ENCODE results near the gene CPLX3. TPM values are rescaled to one million over a fixed set of nuclear protein-coding genes. Genes with fewer than 3 reads are reported as not detected.
"Not testable (repeated sequence)": the region's sequence is repeated elsewhere in the genome, so short reads cannot be mapped to it uniquely, and the experiment has no call there.

Gene CPLX3, protein sequence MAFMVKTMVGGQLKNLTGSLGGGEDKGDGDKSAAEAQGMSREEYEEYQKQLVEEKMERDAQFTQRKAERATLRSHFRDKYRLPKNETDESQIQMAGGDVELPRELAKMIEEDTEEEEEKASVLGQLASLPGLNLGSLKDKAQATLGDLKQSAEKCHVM
- under 1 TPM in 2 of 5 donors, not detected in 3; 0.05 to 0.10 TPM for polyA plus RNA-seq (ENCODE audit: insufficient read depth in 1 of 5, insufficient read length in 5 of 5, low replicate concordance in 1 of 5)
- long read RNA-seq, donor 1: 0 reads
- long read RNA-seq, donor 2: 0 reads
- long read RNA-seq, donor 3: 0 reads
- long read RNA-seq, donor 4: 0 reads
- long read RNA-seq, donor 5: 0 reads
- long read RNA-seq, donor 6: 0 reads
- long read RNA-seq, donor 7: 0 reads
- long read RNA-seq, donor 8: 0 reads

DNA sequence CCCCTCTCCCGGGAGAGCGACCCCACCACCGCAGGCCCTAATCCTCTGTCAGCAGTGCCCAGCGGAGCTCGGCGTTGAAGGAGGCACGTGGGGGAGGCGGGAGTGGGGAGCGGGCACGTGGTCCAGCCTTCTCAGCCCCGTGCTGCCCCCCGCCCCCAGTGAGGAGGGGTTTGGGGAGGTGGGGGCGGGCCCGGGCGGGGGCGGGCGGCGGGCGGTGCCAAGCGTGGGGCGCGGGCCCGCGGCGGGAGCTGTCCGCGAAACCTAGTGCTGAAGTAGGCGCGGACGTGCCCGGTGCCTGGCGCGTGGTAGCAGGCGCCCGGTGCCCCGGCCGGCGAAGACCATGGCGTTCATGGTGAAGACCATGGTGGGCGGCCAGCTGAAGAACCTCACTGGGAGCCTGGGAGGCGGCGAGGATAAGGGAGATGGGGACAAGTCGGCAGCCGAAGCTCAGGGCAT is at the start of gene CPLX3:
Gene CPLX3 (plus strand): TSS at position 264 of the 456 bp plus-strand sequence. CDS start 77 bp downstream, at position 341.
- no peak for DNase-seq

DNA sequence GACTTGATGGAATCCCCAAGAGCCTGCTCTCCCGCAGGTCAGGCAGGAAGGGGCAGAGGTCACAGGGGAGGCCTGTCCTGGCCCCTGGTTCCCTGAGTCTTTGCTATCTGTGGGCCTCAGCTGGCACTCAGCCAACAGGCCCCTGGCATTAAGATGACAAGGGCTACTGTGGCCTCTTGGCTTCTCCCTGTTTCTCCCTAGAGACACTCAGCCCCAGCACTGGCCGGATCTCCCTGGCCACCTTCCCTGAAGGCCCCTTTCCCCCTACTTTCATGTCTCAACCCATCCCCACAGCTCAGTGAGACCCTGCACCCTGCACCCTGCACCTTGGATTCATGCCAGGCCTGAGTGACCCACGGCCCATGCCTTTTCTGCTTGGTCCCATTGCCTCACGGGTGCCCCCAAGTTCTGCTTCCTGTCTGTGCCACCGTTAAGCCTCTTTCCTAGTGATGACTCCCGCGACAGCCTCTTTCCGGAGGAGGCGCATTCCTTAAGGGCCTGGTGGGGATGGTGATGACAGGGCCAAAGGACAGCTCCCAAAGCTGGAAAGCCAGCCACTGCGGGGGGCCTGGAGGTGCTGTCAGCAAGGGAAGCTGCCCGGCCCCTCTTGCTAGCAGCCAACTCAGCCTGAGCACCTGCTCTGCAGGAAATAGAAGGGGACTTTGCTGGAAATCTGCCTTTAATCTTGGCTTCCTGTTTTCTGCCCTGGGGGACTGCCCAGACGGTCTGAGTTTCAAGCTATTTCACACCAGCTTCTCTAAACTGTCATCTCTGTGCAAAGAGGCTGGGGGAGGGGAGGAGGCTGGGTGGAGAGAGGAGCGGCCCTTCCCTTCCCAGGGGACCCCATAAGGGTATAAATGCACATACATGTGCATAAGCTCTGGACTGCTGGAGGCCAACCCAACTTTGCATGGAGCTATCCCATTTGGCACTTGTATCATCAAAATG is 49.3 kb upstream of the CPLX3 start:
- DNase-seq: no peak

DNA sequence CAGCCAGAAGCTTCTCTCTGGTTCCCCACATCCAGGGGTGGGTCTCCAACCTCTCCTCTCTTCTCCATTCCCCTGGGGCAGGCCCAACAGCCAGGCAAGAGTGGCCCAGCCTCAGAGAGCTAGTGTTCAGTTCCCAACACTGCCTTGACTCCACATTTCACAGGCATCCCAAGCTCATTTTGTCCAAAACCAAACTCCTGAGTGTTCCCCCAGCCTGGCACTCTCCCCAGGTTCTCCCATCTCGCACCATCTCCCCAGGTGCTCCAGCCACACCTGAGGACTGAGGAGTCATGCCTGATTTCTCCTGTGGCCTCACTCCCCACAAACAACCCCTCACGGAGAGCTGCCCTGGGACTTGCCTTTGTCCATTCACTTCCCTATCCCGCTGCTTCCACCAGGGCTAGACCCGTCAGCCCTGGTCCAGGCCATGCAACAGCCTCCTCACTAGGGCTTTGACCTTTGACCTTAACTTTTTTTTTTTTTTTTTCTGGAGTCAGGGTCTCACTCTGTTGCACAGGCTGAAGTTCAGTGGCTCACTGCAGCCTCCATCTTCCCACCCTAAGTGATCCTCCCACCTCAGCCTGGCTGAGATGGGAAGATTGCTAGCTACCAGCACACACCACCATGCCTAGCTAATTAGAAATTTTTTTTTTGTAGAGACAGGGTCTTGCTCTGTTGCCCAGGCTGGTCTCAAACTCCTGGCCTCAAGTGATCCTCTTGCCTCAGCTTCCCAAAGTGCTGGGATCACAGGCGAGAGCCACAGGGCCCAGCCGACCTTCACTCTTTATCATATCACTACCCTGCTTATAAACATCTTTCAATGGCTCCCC is 48.4 kb upstream of the CPLX3 start:
- DNase-seq: no peak

DNA sequence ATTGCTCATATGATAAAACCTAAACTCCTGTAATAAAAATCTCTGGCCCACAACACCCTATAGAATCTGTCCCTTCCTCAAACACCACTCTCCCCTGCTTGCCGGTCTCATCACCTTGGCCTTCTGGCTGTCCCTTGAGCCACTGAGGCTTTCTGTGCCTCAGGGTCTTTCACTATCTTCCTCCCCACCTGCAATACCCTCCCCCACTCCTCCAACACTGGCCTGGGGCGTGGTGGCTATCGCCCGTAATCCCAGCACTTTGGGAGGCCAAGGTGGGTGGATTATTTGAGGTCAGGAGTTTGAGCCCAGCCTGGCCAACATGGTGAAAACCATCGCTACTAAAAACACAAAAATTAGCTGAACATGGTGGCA is 47.8 kb upstream of the CPLX3 start:
- no peak for DNase-seq

DNA sequence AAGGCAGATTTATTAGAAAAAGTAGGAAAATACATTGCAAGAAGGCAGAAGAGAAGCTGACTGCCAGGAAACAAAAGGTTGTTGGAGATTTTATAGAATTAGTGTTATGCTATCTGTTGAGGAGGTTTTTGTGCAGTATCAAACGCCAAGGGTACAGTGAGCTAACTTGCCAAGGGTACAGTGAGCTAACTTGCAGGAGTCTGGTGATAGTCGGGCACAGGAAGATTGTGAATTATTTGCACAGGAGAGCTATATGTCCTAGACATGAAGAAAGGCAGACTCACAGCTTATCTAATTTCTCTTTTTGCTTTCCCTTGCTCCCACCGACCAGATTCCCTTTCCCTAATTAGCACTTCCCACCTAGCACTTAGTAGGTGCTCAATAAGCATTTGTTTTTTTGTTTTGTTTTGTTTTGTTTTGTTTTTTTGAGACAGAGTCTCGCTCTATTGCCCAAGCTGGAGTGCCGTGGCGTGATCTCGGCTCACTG is 47.2 kb upstream of the CPLX3 start:
- no peak for DNase-seq

DNA sequence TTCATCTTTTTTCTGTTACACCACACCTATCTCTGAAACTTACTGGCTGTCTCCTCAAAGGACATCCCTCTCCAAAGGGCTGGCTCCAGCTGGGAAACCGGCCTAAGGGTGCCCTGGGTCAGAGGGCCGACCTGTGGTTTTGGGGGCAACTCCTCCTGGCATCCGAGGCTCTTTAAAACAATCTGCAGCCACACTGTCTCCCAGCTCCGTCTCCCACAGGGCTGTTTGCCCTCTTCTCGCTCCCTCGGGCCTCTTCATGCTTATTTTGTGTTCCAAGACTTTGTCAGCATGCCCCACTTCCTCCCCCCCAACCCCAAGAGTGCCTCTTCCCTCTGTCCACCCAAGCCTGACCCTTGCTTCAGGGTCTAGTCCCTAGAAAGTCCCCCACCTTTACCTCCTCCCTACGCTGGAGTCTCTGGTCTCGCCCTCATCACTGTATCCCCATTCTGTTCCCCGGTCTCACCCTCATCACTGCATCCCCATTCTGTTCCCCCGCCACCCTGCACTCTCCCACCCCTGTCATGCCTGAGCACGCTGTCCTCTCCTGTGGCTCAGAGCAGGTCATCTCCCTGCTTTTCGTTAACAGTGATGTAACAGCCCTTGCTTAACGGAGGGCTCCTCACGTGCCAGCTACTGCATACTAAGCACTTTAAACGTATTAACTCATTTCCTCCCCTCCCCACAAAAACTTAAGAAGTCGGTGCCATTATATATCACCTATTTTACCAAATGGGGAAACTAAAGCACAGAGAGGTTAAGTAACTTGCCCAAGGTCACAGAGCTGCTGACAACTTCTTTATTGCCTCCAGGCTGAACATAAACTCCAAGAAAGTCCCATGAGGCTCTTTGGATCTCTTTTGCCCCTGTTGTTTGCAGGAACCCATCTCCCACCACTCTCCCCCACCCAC is 45.6 kb upstream of the CPLX3 start:
- DNase-seq: no peak

DNA sequence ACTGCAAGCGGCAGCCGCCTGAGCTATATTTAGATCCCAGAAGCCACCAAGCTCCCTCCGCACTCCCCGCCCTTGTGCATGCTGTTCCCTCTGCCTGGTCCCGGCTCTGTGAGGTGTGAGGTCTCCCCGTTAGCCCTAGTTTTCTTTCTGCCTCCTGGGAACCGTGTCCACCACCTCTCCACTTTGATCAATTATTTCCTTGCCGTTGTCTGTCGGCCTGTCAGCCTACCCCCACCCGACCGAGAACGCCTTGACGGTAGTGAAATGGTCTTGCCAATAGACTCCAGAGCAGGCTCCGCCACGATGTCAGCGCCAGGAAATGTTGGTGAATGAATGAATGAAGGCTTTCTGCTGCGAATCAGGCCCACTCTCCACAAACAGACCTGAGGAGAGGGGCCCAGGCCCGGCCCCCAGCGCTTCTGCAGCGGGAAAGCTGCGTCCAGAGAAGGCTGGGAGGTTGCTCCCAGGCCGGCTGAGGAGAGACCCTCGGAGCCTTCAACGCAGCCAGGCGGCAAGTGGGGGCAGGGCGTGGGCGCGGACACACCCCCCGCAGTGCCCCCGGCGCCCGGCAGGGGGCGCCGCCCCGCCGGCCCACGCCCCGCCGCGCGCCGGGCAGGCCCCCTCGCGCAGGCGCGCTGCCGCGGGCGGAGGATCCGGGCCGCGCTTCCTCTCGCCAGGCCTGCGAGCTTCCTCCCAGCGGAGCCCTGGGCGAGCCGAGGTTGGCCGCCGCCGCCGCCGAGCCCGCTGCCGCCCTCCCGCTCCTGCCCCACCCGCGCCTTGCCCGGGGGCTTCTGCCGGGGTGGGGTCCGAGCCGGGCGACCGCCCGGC is 44.8 kb upstream of the CPLX3 start, which contains the start of gene CSK:
Gene CSK (plus strand): TSS at position 650 of the 828 bp plus-strand sequence. CDS start 16,218 bp downstream, outside the sequence.
- DNase-seq: peak; percentile 65 to 68

DNA sequence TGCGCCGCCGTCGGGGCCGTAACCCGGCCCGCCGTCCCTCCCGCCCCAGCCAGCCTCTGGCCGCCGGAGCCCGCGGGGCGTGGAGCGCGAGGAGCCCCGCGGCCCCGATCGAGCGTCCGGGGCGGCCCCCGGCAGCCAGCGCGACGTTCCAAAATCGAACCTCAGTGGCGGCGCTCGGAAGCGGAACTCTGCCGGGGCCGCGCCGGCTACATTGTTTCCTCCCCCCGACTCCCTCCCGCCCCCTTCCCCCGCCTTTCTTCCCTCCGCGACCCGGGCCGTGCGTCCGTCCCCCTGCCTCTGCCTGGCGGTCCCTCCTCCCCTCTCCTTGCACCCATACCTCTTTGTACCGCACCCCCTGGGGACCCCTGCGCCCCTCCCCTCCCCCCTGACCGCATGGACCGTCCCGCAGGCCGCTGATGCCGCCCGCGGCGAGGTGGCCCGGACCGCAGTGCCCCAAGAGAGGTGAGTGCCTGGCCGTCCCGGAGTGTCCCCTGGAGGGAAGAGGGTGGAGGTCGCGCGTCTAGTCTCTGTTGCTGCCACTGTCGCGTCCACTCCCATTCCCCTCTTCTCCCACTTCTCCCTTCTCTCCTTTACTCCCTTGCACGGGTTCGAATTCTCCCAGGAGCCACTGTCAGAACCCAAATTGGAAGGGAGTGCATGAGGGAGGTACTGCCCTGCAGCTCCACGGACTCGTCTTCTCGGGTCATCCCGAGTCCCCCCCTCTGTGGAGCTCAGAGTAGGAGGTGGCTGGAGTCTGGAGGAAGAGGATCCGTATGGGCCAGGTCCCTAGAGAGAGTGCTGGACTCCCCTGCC is 44.0 kb upstream of the CPLX3 start:
- no peak for DNase-seq

DNA sequence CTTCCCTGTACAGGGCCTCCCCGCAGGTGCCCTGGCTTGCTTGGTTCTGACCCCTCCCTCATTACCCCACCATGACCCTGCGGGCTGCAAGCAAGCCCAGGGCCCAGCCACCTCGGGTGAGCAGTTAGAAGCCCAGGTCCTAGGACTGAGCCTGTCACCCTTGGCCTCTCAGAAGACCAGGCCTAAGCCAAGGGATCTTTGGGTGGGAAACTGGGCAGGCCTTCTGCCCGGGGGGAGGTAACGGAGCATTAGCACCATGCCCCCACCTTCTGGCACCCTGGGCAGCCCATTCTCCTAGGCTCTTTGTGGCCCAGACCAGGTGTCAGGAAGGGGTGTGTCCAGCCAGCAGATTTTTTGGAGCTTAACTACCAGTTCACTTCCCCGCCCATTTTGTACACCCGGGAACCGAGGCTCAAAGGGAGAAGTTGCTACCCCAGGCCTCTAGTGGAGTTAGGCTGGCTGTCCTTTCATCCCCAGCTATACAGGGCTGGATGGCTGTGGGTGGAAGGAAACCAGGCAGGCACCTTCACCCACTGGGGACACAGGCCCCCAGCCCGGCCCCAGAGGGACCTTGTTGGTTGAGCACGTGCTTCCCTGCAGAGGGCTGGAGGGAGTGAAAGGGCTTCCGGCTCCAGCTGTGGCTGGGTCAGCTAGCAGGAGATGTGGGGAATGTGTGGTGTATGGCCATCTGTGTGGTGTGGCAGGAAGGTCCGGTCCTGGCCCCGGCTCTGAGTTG is 43.2 kb upstream of the CPLX3 start:
- no peak for DNase-seq

DNA sequence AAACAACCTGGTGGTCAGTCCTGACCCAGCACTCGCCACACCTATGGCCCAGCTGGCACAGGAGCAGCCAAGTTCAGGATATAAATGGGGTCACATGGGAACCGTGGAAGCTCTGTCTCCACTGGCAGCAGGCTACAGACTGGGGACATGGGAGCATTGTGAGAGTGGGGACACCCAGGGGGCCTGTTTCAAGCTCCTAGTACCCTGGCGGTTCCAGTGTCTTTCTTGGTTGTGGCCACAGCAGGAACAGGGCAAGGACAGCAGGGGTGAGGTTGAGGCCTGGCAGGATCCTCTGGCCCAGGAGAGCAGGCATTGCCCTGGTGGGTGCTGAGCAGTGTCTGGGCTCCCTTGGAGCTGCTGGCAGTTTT is 42.6 kb upstream of the CPLX3 start:
- no peak for DNase-seq

DNA sequence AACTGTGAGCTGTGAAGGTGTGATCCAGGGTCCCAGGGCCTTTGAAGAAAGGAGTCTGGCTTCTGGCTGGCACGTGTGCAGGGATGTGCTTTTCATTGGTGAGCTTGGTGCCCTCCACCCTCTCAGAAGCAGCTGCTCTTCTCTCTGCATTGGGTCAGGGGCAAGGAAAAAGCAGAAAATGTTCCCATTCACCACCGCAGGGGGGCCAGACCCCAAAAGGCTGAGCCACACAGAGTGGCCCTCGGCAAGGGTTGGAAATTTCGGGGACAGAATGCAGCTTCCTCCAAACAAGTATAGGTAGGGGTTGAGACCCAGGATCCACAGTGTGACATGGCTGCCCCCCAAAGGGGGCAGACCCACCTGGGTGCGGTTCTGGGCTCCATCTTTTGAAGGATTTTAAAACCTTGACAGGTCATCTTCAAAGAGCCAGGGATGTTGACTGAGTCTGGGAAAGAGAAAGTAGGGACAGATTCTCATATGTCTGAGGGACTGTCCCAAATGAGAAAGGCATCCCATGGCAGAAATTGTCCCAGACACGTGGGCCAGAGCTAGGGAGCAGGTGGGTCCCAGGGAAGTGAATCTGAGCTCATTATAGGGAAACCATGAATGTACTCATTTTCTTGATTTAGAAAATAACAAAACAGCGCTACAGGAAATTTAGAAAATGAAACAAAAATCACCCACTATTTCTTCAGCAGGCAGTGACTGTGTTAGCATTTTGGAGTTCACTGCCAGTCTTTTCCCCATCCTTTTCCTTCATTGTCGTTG is 41.8 kb upstream of the CPLX3 start:
- no peak for DNase-seq

DNA sequence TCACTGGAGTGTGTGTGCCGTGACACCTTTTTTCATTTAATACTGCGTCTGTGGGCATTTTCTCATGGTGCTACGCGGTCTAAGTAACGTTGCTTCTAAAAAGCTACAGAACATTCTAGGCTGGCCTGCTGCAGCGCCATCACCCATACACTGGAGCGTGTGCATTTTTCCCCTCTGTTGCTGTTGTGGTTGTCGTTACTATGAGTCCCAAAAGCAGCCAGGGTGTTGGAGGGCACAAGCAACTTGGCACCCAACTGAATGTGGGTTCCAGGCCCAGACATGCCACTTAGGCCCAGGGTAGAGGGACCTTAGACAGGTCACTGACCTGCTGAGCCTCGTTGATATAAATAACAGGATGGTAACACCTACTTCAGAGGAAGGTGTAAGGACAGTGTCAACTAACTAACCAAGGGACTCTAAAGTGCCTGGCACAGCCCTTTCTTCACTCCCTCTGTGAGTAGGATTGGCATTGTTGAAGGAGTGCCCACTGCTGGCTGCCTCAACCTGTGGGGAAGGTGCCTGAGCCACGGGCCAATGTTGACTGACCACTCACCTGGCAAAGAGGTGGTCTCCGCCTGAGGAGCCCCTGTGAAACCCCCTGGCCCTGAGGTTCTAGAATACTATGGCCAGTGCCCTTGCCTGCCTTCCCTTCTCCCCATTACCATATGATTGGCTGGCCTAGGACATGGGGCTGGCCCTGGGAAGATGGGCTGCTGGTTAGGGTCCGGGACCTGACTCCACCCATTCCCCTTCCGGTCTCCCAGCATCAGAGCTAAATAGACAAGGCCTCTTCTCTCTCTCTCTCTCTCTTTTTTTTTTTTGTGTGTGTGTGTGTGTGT is 41.0 kb upstream of the CPLX3 start:
- no peak for DNase-seq

DNA sequence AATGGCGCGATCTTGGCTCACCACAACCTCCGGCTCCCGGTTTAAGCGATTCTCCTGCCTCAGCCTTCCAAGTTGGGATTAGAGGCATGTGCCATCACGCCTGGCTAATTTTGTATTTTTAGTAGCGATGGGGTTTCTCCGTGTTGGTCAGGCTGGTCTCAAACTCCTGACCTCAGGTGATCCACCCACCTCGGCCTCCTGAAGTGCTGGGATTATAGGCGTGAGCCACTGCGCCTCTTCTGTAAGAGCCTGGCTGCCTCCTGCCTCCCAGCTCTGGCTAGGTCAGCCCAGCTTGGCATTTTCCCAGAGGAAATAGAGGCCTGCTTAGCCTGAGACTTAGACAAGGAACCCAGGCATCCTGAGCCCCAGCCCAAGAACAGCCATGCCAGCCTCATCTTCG is 40.3 kb upstream of the CPLX3 start:
- DNase-seq: not testable (repeated sequence)

DNA sequence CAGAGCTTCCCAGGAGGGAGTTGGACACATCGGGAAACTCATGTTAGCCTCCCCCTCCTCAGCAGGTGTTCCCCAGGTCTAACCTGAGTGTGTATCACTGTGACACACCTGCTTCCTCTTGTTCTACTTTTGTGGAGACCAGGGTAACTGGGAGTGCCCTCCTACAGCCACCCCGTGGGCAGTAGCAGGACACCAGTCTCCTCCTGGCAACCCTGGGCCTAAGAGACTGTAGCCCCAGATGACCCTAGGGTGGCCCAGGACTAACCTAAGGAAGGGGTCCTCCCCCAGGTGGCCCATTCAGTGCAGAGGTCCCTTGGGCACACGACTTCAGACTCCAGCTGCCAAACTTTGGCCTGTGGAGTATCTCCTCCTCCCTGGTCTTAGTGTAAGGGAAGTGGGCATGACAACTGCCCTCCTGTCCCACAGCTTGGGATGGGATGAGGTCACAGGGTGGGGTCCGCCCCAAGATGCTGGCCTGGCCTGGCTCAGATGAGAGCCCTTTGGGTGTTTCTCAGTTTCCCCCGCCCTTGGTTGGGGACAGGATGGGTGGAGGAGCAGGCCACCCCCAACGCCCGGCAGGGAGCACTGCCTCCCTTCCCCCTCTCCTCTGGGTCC is 39.8 kb upstream of the CPLX3 start:
- DNase-seq: no peak

DNA sequence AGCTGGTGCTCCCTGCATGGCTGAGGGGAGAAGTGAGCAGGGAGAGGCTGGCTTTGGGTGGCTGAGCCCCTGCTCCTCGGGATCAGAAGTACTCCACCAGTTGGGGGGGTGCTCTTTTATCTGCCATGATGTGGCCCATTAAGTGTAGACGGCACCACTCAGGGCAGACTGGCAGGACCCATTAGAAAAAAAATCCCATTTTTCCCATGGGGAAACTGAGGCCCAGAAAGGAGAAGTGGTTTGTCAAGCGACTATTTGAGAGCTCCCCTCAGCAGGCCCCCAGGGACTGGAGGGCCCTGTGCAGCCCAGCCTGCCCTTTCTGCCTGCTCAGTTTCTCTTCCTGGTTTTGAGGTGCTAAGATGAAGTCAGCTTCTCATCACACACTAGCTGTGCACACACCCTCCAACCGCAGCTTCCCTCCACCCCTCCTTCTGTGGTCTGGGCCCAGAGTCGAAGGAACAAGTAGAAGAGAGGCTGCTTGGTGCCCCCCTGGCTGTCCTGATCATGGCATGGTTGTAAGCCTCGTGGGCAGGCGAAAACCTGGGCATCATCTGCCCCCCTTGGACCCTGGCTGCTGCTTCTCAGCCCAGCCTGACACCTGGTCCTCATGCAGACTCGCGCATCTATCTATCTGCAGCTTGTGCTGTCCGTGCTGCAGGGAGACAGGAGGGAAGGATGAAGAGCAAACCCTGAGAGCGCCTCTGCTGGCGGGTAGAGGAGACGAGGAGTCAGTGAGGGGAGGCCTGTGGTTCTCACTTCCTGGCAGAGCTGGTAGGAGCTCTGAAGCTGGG is 39.0 kb upstream of the CPLX3 start:
- DNase-seq: no peak

Measured in right lung (tissue), 10 donors.